Testis (tissue), 2 donors: ENCODE results near the gene EXOC2.

Experiments used
- POLR2A ChIP-seq: fragments of 450-650 bp; IDR thresholded peaks from one replicate; pipeline ENCODE4 v1.6.1; 2017; ENCODE audit warnings: antibody characterized with exemption, mild to moderate bottlenecking, moderate library complexity
- TF ChIP-seq, protein P1 (sequence below), 3 experiments: fragments of 450-650 bp in 2 of 3; fragments of 200-600 bp in 1 of 3; sonication (generic) in 1 of 3; IDR thresholded peaks; one replicate each; pipeline ENCODE4 v1.5.1; 2016 to 2019; ENCODE audit warnings: antibody characterized with exemption in 3 of 3, mild to moderate bottlenecking in 2 of 3, moderate library complexity in 1 of 3

DNA sequence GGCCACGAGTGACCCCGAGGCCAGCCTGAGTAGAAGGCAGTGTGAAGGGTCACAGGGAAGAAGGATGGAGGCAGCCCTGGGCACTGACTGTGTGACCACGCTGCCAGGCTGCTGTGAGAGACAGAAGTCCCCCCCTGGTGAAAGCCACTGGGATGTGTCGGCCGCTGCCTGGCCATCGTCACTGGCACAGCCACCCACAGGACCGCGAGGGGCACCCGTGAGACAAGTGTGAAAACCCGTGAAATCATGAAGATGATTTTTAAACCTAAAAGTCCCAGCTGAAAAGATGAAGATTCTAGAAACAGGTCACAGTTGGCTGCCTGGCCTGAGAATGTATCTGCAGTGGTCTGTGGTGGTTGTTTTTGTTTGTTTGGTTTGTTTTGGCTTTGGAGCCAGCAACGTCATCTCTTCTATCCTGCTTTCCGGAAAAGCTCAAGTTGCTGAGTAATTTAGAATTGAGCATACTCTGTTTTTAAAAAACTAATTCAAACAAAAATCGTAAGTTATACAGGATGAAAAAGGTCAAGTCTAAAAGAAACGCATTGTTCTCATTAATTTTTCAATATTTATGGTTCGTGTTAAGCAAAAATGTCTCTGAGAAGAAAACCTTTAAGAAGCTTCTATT is 130.8 kb downstream of the EXOC2 start:
- TF ChIP-seq, protein P1, sequence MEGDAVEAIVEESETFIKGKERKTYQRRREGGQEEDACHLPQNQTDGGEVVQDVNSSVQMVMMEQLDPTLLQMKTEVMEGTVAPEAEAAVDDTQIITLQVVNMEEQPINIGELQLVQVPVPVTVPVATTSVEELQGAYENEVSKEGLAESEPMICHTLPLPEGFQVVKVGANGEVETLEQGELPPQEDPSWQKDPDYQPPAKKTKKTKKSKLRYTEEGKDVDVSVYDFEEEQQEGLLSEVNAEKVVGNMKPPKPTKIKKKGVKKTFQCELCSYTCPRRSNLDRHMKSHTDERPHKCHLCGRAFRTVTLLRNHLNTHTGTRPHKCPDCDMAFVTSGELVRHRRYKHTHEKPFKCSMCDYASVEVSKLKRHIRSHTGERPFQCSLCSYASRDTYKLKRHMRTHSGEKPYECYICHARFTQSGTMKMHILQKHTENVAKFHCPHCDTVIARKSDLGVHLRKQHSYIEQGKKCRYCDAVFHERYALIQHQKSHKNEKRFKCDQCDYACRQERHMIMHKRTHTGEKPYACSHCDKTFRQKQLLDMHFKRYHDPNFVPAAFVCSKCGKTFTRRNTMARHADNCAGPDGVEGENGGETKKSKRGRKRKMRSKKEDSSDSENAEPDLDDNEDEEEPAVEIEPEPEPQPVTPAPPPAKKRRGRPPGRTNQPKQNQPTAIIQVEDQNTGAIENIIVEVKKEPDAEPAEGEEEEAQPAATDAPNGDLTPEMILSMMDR (IDR thresholded peaks at IDR 0.05): no peak
- no peak for TF ChIP-seq POLR2A
